ENCODE results near the gene FRRS1L. TPM values are rescaled to one million over a fixed set of nuclear protein-coding genes. Genes with fewer than 3 reads are reported as not detected.
A peak's percentile ranks its signal among the peaks of the same experiment; 100 is the strongest.

FRRS1L gene
- total RNA-seq, 1 donor from 2014 or later, result not detected

DNA sequence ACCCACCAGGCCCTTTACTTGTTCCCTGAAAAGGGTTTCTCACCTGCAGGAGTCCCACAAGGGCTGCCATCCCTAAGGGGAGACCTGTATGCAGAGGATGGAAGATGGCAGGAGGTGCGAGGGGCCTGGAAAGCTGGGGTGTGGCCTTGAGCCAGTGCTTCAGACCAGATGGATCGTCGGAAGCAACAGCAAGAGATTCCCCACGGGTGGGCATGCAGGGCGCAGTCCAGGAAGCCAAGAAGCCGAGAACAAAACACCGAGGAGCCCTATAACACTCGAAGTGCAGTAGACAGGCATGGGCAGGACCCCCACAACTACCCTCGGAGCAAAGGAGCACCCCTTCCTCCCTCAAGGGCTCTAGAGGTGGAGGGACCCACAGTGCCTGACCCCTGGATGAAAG lies 24.7 kb upstream of the FRRS1L start:
- Mint-ChIP-seq H3K4me3 (ENCODE audit: low read depth) (no peak overlapping the region), H3K9me3 (no peaks in the 10 kb centered on the region), H3K27ac (no peak overlapping the region), H3K36me3 (ENCODE audit: low read depth) (no peaks in the 10 kb centered on the region), H3K4me1 (ENCODE audit: low read depth) (no peaks in the 10 kb centered on the region), H3K27me3 (ENCODE audit: low read depth) (no peaks in the 10 kb centered on the region)
- intact Hi-C loops (cut with micrococcal nuclease), result no loop called here
- no peak for DNase-seq (ENCODE audit: low spot score)

DNA sequence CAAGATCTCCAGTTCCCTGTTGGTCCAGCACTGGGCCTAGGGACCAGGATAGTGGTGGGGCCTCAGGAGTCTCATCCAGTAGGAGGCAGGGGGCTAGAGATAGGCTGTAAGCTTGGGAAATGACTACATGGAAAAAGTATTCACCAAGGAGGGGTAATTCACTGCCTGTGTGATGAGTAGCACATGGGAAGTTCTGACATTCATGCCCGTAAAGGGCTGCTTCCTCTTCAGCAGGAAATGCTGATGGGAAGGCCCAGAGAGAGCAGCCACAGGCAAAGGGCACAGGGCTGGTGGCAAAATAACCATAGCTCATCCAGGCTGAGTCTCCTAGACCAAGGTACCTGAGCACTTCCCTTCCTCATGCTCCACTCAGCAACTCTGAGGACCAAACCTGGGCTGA lies 23.1 kb upstream of the FRRS1L start:
- intact Hi-C loops (cut with micrococcal nuclease), result no loop called here
- Mint-ChIP-seq H3K27me3 (ENCODE audit: low read depth) (no peaks in the 10 kb centered on the region), H3K36me3 (ENCODE audit: low read depth) (no peaks in the 10 kb centered on the region), H3K9me3 (no peaks in the 10 kb centered on the region), H3K27ac (no peak overlapping the region), H3K4me1 (ENCODE audit: low read depth) (no peaks in the 10 kb centered on the region), H3K4me3 (ENCODE audit: low read depth) (no peak overlapping the region)
- no peak for DNase-seq (ENCODE audit: low spot score)

GRCh38 chr9:109186857-109187520 lies 19.9 kb upstream of the FRRS1L start:
- Mint-ChIP-seq H3K9me3 (no peaks in the 10 kb centered on the region), H3K4me3 (ENCODE audit: low read depth) (no peak overlapping the region), H3K27me3 (ENCODE audit: low read depth) (peaks cover 5% of the 10 kb centered on the region), H3K27ac (no peak overlapping the region), H3K4me1 (ENCODE audit: low read depth) (no peaks in the 10 kb centered on the region), H3K36me3 (ENCODE audit: low read depth) (no peaks in the 10 kb centered on the region)
- DNase-seq (ENCODE audit: low spot score), result no peak
- intact Hi-C loops (cut with micrococcal nuclease), result no loop called here

GRCh38 chr9:109182940-109183798 lies 16.1 kb upstream of the FRRS1L start:
- H3K4me1 Mint-ChIP-seq (ENCODE audit: low read depth), result peaks cover 9% of the 10 kb centered on the region
- peaks cover 15% of the 10 kb centered on the region for H3K27me3 Mint-ChIP-seq (ENCODE audit: low read depth)
- intact Hi-C loops (cut with micrococcal nuclease), result loop anchor here (5.0 kb wide), 2 partner anchors 139 to 251 kb away; partner anchors contain the start of genes ABITRAM, ELP1 and EPB41L4B
- no peak overlapping the region for H3K4me3 Mint-ChIP-seq (ENCODE audit: low read depth)
- H3K9me3 Mint-ChIP-seq, result no peaks in the 10 kb centered on the region
- H3K27ac Mint-ChIP-seq, result no peak overlapping the region
- DNase-seq (ENCODE audit: low spot score), result peak; percentile 11
- no peaks in the 10 kb centered on the region for H3K36me3 Mint-ChIP-seq (ENCODE audit: low read depth)

- Mint-ChIP-seq H3K4me1 (ENCODE audit: low read depth) (peaks cover 9% of the 10 kb centered on the region), H3K4me3 (ENCODE audit: low read depth) (no peak overlapping the region), H3K36me3 (ENCODE audit: low read depth) (no peaks in the 10 kb centered on the region), H3K27me3 (ENCODE audit: low read depth) (peaks cover 15% of the 10 kb centered on the region), H3K9me3 (no peaks in the 10 kb centered on the region), H3K27ac (no peak overlapping the region)
- no peak for DNase-seq (ENCODE audit: low spot score)
- intact Hi-C loops (cut with micrococcal nuclease), result loop anchor here (5.0 kb wide), 2 partner anchors 140 to 250 kb away; partner anchors contain the start of genes ABITRAM, ELP1 and EPB41L4B
Observed at GRCh38 chr9:109182550-109182939, 15.5 kb upstream of the FRRS1L start.

GRCh38 chr9:109181284-109181683 lies 14.2 kb upstream of the FRRS1L start:
- Mint-ChIP-seq H3K27ac (no peak overlapping the region), H3K4me1 (ENCODE audit: low read depth) (peaks cover 9% of the 10 kb centered on the region), H3K9me3 (no peaks in the 10 kb centered on the region), H3K27me3 (ENCODE audit: low read depth) (peaks cover 15% of the 10 kb centered on the region), H3K36me3 (ENCODE audit: low read depth) (no peaks in the 10 kb centered on the region), H3K4me3 (ENCODE audit: low read depth) (no peak overlapping the region)
- DNase-seq (ENCODE audit: low spot score), result peak; percentile 47
- intact Hi-C loops (cut with micrococcal nuclease), result loop anchor here (1.0 to 5.0 kb wide), 5 partner anchors 80 to 249 kb away; partner anchors contain the start of genes ABITRAM, ELP1 and EPB41L4B

- no peak for DNase-seq (ENCODE audit: low spot score)
- Mint-ChIP-seq H3K27ac (no peak overlapping the region), H3K4me1 (ENCODE audit: low read depth) (peaks cover 9% of the 10 kb centered on the region), H3K4me3 (ENCODE audit: low read depth) (no peak overlapping the region), H3K27me3 (ENCODE audit: low read depth) (peaks cover 15% of the 10 kb centered on the region), H3K9me3 (no peaks in the 10 kb centered on the region), H3K36me3 (ENCODE audit: low read depth) (no peaks in the 10 kb centered on the region)
- intact Hi-C loops (cut with micrococcal nuclease), result loop anchor here (5.0 kb wide), 2 partner anchors 142 to 248 kb away; partner anchors contain the start of genes ABITRAM, ELP1 and EPB41L4B
Observed at GRCh38 chr9:109179801-109180523, 12.9 kb upstream of the FRRS1L start.

- no peaks in the 10 kb centered on the region for H3K9me3 Mint-ChIP-seq
- DNase-seq (ENCODE audit: low spot score), result no peak
- intact Hi-C loops (cut with micrococcal nuclease), result no loop called here
- H3K27me3 Mint-ChIP-seq (ENCODE audit: low read depth), result peaks cover 27% of the 10 kb centered on the region
- no peak overlapping the region for H3K27ac Mint-ChIP-seq
- peaks cover 10% of the 10 kb centered on the region for H3K4me1 Mint-ChIP-seq (ENCODE audit: low read depth)
- H3K4me3 Mint-ChIP-seq (ENCODE audit: low read depth), result no peak overlapping the region
- H3K36me3 Mint-ChIP-seq (ENCODE audit: low read depth), result no peaks in the 10 kb centered on the region
Observed at GRCh38 chr9:109176963-109177362, 9.9 kb upstream of the FRRS1L start.

DNA sequence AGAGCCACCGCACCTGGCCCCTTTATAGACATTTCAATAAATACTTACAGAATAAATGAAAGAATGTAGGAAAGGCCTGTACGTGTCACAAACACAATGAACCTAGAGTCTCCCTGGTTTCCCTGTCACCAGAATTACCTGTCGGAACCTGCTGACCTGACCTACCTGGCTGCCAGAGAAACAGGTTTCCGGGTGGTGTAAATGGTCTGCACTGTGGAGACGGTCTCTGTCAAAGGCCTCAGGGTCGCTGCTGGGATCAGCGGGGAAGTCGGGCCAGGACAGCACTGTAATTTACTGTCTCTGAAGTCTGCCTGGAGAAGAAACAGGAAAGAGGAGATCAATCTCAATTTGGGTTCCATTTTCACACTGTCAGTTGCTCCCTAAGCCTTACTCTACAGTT lies 9.3 kb upstream of the FRRS1L start:
- intact Hi-C loops (cut with micrococcal nuclease), result no loop called here
- Mint-ChIP-seq H3K27me3 (ENCODE audit: low read depth) (peaks cover 32% of the 10 kb centered on the region), H3K27ac (no peak overlapping the region), H3K9me3 (no peaks in the 10 kb centered on the region), H3K4me3 (ENCODE audit: low read depth) (no peak overlapping the region), H3K36me3 (ENCODE audit: low read depth) (no peaks in the 10 kb centered on the region), H3K4me1 (ENCODE audit: low read depth) (peaks cover 11% of the 10 kb centered on the region)
- no peak for DNase-seq (ENCODE audit: low spot score)

GRCh38 chr9:109172935-109173334 lies 5.9 kb upstream of the FRRS1L start:
- H3K36me3 Mint-ChIP-seq (ENCODE audit: low read depth), result no peaks in the 10 kb centered on the region
- DNase-seq (ENCODE audit: low spot score), result no peak
- no peak overlapping the region for H3K4me3 Mint-ChIP-seq (ENCODE audit: low read depth)
- H3K27me3 Mint-ChIP-seq (ENCODE audit: low read depth), result peaks cover 42% of the 10 kb centered on the region
- H3K27ac Mint-ChIP-seq, result no peak overlapping the region
- intact Hi-C loops (cut with micrococcal nuclease), result no loop called here
- peaks cover 6% of the 10 kb centered on the region for H3K4me1 Mint-ChIP-seq (ENCODE audit: low read depth)
- H3K9me3 Mint-ChIP-seq, result no peaks in the 10 kb centered on the region

DNA sequence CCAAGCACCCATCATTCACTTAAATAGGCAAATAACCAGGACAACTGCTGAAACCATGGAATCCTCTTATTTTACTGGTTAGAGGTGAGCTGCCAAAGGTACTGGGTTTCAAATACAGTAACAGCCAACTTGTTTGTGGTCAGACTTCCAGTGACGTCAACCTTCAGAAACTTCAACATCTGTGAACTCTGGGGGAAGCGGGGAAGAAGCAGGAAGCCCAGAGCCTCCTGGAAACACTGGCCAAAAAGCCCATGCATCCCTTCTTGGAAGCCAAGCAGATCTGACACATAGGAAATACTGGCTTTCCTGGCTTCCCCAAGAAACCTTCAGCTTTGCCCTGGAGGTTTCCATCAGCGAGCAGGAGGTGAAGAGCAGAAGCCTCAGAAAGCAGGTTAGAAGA lies 4.9 kb upstream of the FRRS1L start:
- DNase-seq (ENCODE audit: low spot score), result no peak
- no peak overlapping the region for H3K27ac Mint-ChIP-seq
- no peaks in the 10 kb centered on the region for H3K36me3 Mint-ChIP-seq (ENCODE audit: low read depth)
- no peaks in the 10 kb centered on the region for H3K9me3 Mint-ChIP-seq
- H3K4me1 Mint-ChIP-seq (ENCODE audit: low read depth), result peaks cover 10% of the 10 kb centered on the region
- peaks cover 49% of the 10 kb centered on the region for H3K27me3 Mint-ChIP-seq (ENCODE audit: low read depth)
- intact Hi-C loops (cut with micrococcal nuclease), result no loop called here
- H3K4me3 Mint-ChIP-seq (ENCODE audit: low read depth), result no peak overlapping the region

- no peak overlapping the region for H3K27ac Mint-ChIP-seq
- H3K4me3 Mint-ChIP-seq (ENCODE audit: low read depth), result no peak overlapping the region
- H3K36me3 Mint-ChIP-seq (ENCODE audit: low read depth), result peaks cover 4% of the 10 kb centered on the region
- peaks cover 14% of the 10 kb centered on the region for H3K4me1 Mint-ChIP-seq (ENCODE audit: low read depth)
- intact Hi-C loops (cut with micrococcal nuclease), result no loop called here
- no peak for DNase-seq (ENCODE audit: low spot score)
- H3K9me3 Mint-ChIP-seq, result peaks cover 11% of the 10 kb centered on the region
- H3K27me3 Mint-ChIP-seq (ENCODE audit: low read depth), result peaks cover 68% of the 10 kb centered on the region
Observed at GRCh38 chr9:109168170-109168569, 1.1 kb upstream of the FRRS1L start.
